GM19463 (cell line): ENCODE measurements around the gene CCND3.

Experiments used
- ATAC-seq: cut with Tn5 transposase; IDR thresholded peaks from one replicate; pipeline ENCODE4 v1.9.1; 2021; ENCODE audit warnings: mild to moderate bottlenecking, moderate library complexity; ENCODE audit not compliant: unreplicated experiment

The CCND3 gene

GRCh38 chr6:41927253-41927652 is 14.4 kb downstream of the CCND3 start:
- no peak for ATAC-seq

- no peak for ATAC-seq
Observed at GRCh38 chr6:41922154-41922553, 19.5 kb downstream of the CCND3 start.

DNA sequence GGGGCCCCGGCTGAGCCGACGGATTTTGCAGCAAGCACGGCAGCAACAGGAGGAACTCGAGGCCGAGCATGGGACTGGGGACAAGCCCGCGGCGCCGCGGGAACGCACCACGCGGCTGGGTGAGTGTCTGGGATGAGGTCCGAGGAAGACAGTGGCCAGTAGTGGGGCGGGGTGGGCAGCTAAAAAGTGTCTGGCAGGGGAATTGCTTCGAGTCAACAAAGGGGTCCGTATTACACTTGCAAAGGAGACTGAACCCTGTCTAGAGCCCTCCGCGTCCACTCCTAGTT is 20.0 kb downstream of the CCND3 start:
- no peak for ATAC-seq

GRCh38 chr6:41920921-41921711 is 20.5 kb downstream of the CCND3 start, which contains the start of the genes BYSL and MED20:
TSS of gene BYSL (plus strand) at chr6:41921499. CDS start at chr6:41921563, 64 bp downstream.
TSS of gene MED20 (minus strand) at chr6:41921139. CDS start at chr6:41921018, 121 bp downstream.
- ATAC-seq = peak; percentile 84

DNA sequence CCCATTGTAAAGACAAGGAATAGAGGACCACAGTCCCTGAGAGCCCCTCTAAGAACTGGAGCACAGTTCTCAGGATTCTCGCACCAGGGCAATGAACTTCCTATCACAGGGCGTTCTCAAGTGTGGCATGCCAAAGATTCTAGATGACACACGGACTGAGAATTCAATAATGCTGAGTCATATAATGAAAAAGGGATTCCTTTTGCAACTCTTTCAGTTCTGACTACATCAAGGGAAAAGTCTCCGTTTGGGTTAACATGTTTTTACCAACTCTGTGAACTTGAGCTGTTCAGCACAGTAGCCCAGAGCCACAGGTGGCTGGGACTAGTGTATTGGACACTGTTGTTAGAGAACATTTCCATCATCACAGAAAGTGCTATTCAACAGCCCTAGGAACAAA is 24.1 kb downstream of the CCND3 start:
- ATAC-seq = no peak

GRCh38 chr6:41914869-41915530 is 26.6 kb downstream of the CCND3 start:
- ATAC-seq = no peak

- no peak for ATAC-seq
Observed at GRCh38 chr6:41914343-41914742, 27.3 kb downstream of the CCND3 start.

DNA sequence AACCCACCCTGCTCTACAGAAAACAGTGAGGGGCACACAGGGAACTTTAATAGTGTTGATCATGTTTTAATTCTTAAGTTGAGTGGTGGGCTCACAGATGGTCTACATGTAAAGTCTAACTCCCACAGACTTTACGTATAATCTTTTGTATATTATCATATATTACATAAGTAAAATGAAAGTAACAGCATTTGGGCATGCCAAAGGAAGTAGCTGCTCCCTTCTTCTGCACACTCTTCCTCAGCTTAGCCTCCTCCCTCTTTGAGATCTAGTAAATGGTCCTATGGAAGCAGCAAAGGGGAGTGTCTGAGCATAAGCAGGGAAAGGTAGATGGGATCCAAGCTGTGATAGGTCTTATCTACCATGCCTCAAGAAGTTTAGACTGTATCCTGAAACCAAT is 31.9 kb downstream of the CCND3 start:
- ATAC-seq = no peak

GRCh38 chr6:41901882-41902519 is 39.6 kb downstream of the CCND3 start:
- no peak for ATAC-seq

- no peak for ATAC-seq
Observed at GRCh38 chr6:41900861-41901260, 40.7 kb downstream of the CCND3 start.

GRCh38 chr6:41896281-41896680 is 45.3 kb downstream of the CCND3 start:
- no peak for ATAC-seq

DNA sequence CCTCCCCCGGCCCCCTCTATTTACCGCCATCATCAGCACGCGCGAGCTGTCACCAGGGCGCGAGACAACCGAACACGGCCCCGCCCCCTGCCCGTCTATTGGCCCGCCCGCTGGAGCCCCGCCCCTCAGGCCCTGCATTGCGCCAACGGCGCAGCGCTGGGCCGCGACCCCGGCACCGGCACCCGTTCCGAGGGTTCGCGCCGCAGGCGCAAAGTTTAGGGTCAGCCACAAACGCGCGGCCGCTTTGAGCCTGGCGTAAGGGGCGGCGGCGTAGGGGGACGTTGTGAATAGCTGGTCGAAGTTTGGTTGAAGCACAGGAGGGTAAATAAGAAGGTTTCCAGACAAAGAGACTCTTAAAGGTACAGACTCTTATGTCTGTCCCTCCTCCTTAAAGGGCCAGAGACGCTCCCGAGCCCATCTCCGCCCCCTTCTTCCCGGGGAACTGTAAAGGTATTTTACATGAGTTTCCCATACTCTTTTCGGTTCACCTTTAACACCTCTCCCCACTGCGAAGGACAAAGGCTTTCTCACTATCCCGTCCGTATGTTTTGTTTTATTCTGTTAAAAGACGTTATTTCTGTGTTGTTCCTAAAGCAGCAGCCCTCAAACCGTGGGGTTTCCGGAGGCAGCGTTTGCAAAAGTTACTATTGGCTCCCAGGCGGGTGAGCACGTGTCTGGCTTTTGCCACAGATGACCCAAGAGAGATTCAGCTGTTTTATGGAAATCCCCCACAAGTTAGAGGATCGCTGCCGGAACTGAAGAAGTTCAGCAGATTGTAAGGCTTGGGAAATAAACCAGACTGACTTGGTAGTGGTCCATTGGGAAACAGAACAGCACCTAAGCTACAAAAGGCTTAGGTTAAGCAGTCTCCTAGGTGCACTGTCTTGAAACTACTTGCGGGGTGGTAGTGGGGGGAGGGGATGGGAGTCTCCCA is 46.0 kb downstream of the CCND3 start, which contains the start of gene USP49:
Gene USP49 (minus strand): TSS at position 76 of the 934 bp plus-strand sequence. CDS start 88,392 bp downstream, outside the sequence.
- peak; percentile 80 for ATAC-seq

DNA sequence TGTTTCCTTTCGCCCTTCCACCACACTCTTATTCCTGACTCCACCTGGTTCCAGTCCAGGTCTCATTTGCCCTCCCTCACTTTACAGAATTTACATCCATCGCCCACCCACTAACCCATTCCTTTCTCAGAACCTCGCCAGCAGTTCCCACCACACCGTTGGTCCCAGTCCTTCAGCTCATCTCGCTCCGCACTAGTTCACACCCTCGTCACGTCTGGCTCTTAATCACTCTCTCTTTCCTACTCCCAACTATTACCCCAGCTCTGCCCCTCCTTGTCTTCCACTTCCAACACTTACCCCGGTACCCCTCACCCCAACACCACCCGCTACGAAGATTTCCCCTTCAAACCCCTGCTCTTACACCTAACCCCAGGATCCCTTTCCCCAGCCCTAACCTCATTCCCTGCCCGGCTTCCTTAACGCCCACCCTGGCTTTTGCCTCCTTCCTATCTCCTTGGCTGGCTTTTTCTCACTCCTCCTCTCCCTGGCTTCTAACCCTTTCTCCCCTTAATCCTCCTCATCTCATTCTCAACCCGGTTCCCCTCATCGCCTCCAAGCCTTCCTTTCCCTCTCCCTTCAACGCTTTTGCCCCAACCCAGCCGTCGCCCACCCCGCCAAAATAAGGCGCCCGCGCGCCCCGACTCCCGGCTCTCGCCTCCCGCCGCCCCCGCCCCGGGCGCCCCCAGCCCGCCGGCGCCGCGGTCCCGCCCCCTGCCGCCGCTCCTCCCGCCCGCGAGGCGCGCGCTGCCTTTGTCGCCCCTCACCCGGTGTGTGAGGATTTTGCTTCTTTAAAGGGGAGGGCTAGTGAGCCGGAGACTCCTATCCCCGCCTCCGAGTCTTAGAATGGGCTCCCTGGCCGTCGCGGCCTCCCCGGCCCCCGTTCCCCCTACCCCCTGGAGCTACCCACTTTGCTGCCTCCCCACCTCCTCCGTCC is 47.0 kb downstream of the CCND3 start:
- peak; percentile 14 for ATAC-seq

DNA sequence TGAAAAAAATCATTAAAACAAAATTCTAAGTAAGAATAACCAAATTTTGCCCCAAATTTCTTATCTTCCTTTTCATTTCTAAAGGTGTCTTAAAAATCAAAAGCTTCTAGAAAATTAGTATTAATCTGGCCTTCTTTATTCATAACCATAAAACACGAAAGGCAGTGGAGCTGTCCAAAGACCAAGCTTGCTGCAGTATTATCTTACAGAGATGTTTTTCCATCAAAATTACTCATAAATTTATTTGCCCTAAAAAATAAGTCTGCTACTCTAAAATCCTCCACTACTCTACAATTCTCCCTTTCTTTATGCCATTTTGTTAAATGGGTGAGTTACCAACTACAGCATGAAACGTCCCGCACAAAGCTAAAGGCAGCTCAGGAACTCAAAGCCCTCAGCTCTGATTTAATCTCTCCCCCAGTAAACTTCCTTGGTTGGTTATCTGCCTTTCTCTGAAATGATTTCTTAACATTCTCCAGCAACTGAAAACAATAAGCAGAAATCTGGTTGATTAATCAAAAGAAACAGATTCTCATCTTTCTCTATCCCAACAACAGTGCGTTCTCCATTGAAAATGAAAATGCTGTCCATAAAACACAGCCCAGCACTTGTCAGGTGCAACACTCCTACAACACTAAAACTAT is 48.6 kb downstream of the CCND3 start:
- ATAC-seq = no peak

- ATAC-seq = no peak
Observed at GRCh38 chr6:41887331-41887751, 54.3 kb downstream of the CCND3 start.

DNA sequence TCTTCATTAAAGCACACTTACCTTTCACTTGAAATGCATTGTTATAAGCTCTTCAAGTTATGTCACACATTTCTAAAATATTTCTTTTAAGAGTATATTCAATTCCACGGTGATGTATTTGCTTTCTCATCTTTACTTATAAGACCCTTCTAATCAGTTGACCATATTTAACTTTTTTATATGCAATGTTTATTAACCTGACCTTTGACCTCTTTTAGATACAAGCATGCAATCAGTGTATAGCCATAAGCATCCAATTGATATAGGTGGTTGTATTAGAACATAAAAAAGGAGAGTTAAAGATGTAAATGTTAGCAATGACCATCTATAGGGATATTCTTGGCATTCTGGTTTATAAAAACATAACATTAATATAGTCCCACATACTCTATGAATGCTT is 55.7 kb downstream of the CCND3 start:
- ATAC-seq = no peak

GRCh38 chr6:41884957-41885356 is 56.7 kb downstream of the CCND3 start:
- no peak for ATAC-seq
